ENCODE data around the gene VASN.

Gene VASN

DNA sequence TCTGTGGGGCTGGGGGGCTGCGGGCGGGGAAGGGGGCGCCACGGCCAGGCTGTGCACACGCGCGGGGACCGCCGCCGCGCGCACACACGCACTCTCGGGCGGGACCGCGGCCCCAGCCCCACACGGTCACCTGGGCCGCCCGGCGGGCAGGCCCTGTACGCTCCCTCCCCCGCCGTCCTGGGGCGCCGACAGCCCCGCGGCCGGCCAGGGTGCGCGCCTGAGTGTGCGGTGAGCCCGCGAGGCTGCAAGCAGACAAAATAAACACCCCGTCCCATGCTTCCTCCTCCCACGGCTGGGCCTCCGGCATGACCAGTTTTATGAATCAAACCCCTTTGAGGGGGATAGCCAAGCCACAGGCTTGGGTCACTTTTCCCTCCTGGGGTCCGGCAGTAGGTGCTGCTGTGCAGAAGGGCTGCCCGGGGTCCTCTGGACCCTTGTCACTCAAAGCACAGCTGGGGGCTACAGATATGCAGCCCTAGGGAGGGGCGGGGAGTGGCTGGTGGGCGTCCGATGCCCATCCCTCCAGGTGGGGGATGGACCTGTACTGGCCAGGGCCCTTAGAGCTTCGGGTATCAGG, 441 bp downstream of the VASN start:
- no peaks in the 10 kb centered on the region for H3K36me3 ChIP-seq
- H3K4me3 ChIP-seq (ENCODE audit: low read depth, low read length): peak overlapping the region; percentile 92
- TF ChIP-seq, protein P1, sequence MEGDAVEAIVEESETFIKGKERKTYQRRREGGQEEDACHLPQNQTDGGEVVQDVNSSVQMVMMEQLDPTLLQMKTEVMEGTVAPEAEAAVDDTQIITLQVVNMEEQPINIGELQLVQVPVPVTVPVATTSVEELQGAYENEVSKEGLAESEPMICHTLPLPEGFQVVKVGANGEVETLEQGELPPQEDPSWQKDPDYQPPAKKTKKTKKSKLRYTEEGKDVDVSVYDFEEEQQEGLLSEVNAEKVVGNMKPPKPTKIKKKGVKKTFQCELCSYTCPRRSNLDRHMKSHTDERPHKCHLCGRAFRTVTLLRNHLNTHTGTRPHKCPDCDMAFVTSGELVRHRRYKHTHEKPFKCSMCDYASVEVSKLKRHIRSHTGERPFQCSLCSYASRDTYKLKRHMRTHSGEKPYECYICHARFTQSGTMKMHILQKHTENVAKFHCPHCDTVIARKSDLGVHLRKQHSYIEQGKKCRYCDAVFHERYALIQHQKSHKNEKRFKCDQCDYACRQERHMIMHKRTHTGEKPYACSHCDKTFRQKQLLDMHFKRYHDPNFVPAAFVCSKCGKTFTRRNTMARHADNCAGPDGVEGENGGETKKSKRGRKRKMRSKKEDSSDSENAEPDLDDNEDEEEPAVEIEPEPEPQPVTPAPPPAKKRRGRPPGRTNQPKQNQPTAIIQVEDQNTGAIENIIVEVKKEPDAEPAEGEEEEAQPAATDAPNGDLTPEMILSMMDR (IDR thresholded peaks at IDR 0.05; ENCODE audit: low read depth, low read length): no peak
- DNase-seq: peak; percentile 38
- no peaks in the 10 kb centered on the region for H3K9me3 ChIP-seq
- H3K27me3 ChIP-seq: no peaks in the 10 kb centered on the region
- peaks cover 39% of the 10 kb centered on the region for H3K4me1 ChIP-seq

- peak; percentile 91 for DNase-seq
- TF ChIP-seq, protein P1 (IDR thresholded peaks at IDR 0.05; ENCODE audit: low read depth, low read length): no peak
These were observed 1.1 kb downstream of the VASN start for GRCh38 chr16:4372578-4373355.

GRCh38 chr16:4373356-4373908, 1.8 kb downstream of the VASN start:
- DNase-seq: peak; percentile 76
- Histone ChIP-seq H3K27me3 (no peaks in the 10 kb centered on the region), H3K4me3 (ENCODE audit: low read depth, low read length) (peak overlapping the region; percentile 92), H3K9me3 (no peaks in the 10 kb centered on the region), H3K4me1 (peaks cover 39% of the 10 kb centered on the region), H3K36me3 (no peaks in the 10 kb centered on the region)
- TF ChIP-seq, protein P1 (IDR thresholded peaks at IDR 0.05; ENCODE audit: low read depth, low read length): no peak

More at GRCh38 chr16:4372578-4373355, 1.1 kb downstream of the VASN start:
- Histone ChIP-seq H3K36me3 (no peaks in the 10 kb centered on the region), H3K4me1 (peaks cover 39% of the 10 kb centered on the region), H3K9me3 (no peaks in the 10 kb centered on the region), H3K27me3 (no peaks in the 10 kb centered on the region), H3K4me3 (ENCODE audit: low read depth, low read length) (peak overlapping the region; percentile 92)

DNA sequence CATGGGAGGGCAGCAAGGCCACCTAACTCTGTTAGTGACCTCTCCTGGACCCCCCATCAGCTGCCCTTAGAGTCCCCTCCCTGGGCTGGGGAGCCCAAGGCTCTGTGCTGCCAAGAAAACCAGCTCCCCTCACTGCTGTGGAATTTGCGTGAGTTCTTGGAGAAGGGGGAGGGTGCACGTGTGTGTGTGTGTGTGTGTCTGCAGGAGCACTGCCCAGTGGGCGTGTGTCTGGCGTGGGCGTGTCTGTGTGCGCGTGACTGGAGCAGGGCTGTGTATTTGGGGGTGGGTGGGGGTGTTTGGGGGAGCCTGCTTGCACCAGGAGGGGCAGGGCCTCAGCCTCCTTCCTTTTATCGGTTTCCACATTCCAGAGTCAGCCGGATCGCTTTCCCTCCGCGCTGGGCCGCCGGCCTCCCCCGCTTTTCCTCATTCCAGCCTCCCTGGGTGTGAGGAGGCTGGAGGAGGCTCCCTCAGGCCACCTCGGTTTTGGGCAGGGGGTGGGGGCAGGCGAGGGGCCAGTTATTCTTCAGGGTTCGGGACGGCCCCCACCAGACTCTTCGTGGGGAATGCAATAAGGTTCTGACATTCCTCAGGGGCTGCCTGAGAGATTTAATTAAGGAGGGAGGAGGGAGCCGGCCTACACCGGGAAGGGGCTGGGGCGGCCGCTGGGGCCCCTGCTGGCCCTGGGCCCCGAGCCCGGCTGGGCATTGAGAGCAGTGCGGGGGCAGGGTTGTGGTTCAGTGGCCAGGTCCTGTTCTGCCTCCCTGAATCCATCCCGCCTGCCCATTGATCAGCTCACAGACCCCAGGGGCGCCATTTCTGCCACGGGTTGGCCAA, 2.5 kb downstream of the VASN start:
- Histone ChIP-seq H3K36me3 (no peaks in the 10 kb centered on the region), H3K4me3 (ENCODE audit: low read depth, low read length) (peak overlapping the region; percentile 92), H3K4me1 (peaks cover 39% of the 10 kb centered on the region), H3K27me3 (no peaks in the 10 kb centered on the region), H3K9me3 (no peaks in the 10 kb centered on the region)
- DNase-seq: peak; percentile 21
- TF ChIP-seq, protein P1 (IDR thresholded peaks at IDR 0.05; ENCODE audit: low read depth, low read length): no peak

DNA sequence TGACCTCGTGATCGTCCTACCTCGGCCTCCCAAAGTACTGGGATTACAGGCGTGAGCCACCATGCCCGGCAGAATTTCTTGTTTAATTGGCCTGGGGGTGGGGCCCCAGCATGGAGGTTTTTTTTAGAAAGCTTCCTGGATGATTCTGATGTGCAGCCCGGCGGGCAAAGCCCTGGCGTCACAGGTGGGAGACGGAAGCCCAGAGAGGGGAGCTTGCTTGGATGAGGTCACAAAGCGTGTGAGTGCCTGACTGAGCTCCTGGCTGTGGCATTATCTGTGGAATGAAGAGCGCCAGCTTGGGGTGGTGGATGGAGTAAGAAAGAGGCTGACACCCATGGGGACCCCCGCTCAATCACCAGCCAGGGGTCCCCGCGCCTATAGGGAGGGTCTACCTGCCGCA, 4.1 kb downstream of the VASN start:
- Histone ChIP-seq H3K4me3 (ENCODE audit: low read depth, low read length) (no peak overlapping the region), H3K27me3 (no peaks in the 10 kb centered on the region), H3K36me3 (peaks cover 3% of the 10 kb centered on the region; the same call in 1 of the 2 replicates), H3K9me3 (no peaks in the 10 kb centered on the region), H3K4me1 (peaks cover 42% of the 10 kb centered on the region)
- TF ChIP-seq, protein P1 (IDR thresholded peaks at IDR 0.05; ENCODE audit: low read depth, low read length): no peak
- DNase-seq: no peak

Measured in BE2C (cell line).